Stimulated activated CD8-positive, alpha-beta memory T cell treated with anti-CD3 and anti-CD28 coated beads, Interleukin-7, amount 100 ng/mL, for 48 hours (primary cell): Measurements from ENCODE around the gene STRA6.

Experiments
- DNase-seq, 2 donors: peaks; one replicate each; pipeline ENCODE4 v3.0.0-alpha.2; 2020; ENCODE audit warnings: low read depth in 1 of 2; ENCODE audit errors: extremely low read depth in 1 of 2

The STRA6 gene

DNA sequence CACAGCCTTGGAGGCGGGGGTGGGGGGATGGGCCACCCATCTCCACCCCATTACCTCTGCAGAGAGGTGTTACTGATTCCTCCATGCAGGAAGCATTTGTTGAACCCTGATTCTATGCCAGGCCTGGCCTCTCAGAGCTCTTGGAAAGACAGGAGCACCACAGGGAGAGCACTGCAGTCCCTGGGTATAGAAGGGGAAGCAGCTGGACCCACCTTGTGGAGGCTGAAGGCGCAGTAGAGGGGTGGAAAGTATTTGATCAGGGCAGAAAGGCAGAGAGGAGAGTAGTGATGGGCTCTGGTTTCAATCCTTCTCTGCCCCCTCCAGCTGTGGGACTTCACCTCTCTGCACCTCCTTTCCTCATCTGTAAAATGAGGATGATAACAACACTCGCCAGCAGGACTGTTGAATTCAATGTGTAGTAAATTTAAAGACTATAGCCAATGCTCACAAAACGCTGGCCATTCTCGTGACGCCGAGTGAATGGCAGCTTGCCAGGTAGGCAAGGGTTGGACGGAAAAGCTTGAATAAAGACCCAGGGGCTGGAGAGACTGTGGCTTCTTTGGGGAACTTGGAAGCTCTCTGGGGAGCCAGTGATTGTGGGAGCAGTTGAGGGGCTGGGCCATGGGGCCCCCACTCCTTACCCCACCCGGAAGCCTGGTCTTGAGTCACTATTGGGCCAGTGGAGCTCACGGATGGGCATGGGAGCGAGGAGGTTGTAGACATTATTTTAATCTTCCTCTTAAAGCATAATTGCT is 25.6 kb upstream of the STRA6 start:
- no peak for DNase-seq

DNA sequence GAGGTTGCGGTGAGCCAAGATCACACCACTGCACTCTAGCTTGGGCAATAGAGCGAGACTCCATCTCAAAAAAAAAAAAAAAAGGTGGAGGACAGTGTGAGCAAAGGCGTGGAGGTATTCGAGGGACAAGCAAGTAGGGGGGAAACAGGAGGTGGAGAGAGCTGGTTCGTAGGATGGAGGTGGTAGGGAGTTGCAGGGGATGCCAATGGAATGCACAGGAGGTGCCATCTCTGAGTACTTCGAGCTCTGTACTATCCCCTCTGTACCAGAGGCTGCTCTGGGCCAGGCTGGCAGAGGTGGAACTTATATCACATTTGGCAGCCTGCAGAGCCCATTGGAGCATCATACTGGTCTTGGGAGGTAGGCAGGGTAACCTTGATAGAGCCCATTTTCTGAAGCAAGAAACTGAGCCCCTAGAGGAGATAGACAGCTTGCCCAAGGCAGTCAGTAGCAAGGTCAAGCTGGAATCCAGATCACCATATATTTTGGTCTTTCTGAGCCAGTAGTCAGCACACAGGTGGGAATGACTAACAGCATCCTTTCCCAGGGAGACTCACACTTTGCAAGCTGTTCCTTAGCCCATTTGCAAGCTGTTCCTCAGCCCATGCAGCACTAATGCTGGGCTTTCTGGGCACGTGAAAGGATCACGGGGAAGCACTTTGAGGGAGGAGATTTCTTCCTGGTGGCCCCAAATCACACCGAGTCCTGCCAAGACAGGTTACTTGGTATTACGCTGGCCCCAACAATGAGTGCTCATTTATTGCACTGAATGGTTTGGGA is 24.4 kb upstream of the STRA6 start:
- DNase-seq: no peak

DNA sequence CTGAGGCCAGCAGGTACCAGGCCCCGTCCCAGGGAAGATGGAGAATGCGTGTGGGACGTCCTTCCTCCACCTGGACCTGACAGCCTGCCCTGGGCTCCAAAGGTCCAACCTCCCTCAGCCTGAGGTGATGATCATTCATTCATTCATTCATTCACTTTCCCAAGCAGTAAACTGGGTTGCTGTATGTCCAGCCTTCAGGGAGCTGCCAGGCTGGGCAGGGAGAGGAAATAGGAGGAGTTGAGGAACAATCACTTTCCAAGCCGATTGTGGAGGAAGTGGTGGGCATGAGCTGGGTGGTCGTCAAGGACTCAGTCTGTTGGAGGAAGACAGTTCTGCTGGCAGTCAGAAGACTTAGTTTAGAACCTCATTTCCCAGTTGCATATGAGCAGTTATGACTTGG is 23.3 kb upstream of the STRA6 start:
- no peak for DNase-seq

DNA sequence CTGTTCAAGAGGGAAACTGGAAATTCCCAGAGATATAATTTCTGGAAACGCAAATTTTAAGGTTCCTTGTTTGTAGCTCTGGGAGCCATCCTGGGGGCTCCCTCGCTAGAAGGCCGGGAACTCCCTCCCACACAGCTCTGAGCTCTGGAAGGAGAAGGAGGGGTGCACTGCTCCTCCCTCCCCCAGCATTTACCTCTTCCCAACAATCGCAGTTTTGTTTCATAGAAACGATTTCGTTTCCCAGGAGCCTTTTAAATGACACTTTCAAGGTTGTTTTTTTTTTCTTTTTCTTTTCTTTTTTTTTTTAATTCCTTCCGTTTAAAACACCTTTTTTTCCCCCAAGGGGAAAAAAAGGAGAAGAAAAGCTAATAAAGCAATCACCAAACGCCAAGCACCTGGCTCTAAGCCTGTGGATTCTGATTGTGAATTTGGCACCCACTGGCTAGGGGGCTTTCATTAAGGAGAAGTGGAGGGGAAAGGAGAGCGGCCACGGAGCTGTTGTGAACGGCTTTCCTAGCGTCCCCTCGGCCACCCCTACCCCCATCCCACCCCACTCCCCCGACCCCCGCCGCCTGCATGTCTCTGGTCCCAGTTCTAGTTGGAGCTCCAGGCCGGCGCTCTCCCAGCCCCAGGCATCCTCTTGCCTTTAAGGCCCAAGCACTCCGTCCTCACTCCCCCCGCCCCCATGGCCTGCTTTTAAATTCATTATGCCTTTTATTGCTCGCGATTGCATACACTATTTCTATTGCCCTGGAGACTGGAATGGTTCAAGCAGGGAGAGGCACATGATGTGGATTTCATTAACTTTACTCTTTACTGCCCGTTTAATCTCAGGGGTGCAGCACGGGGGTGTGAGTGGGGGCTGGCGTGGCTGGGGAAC is 19.9 kb upstream of the STRA6 start:
- DNase-seq: no peak

DNA sequence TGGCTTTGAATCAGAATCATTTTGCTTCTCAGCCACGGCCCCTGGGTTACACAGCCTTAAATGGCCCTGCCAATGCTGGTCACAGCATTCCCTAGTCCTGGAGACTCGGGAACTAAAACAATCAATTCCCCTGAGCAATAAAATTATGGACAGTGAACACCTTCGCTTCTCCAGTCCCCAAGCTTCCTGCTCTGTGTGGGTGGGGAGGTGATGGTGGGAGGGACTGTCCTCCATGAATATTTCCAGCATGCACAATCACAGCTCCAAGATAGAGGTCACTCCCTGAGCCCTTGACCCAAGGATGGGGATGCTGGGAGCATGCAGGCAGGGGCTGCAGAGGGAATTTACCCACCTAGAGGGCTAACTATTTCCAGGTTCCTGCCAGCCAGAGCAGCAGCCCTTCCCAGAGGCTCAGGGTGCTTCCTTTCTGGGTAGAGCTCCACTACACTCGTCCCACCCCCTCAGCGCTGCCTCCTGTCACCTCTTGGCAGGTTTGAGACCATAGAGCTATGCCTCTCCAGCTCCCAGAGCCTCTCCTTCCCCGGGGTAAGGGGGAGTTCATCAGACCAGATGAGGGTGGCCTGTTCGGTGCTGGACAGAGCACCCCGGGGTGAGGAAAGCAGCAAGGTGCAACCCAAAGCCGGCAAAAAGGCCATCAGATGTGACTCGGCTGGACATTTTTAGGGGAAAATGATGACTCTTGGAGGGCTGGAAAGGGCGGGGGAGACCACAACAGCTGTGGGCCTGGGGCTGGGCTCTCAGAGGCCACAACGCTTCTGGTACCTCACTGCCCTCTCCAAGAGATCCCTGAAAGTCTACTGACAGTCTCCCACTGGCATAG is 19.0 kb upstream of the STRA6 start:
- no peak for DNase-seq

DNA sequence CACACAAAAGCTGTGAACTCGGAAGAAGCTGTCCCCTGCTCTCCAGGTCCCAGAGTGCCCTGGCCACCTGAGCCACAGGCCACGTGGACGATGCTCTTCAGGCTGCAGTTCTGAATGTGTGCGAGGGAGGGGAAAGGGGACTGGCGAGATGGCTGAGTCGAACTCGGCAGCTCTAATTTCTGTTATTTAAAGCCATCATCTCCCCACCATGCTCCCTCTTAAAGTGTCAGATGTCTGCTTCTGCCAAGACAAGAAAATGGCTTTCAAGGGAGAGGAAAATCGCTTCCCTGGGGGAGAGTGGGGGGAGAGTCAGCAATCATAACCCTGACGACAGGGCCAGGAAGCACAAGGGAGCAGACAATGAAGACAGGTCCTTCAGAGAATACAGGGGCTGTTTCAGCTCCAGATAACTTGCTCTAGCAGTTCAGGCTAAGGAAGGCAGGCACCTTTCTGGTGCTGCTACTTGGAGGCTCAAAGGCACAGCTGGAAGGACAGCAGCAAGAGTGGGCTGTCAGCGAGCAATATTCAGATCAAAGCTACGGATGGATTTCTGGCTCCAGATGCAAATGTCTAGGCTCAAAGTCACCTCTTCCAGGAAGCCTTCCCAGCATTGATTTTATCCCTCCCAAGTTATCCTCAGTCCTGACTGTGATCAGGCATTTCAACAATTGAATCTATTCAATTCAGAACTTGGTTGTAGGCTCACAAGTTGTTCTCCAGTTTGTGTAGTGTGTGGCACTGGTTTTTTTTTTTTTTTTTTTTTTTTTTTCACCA is 18.1 kb upstream of the STRA6 start:
- no peak for DNase-seq

DNA sequence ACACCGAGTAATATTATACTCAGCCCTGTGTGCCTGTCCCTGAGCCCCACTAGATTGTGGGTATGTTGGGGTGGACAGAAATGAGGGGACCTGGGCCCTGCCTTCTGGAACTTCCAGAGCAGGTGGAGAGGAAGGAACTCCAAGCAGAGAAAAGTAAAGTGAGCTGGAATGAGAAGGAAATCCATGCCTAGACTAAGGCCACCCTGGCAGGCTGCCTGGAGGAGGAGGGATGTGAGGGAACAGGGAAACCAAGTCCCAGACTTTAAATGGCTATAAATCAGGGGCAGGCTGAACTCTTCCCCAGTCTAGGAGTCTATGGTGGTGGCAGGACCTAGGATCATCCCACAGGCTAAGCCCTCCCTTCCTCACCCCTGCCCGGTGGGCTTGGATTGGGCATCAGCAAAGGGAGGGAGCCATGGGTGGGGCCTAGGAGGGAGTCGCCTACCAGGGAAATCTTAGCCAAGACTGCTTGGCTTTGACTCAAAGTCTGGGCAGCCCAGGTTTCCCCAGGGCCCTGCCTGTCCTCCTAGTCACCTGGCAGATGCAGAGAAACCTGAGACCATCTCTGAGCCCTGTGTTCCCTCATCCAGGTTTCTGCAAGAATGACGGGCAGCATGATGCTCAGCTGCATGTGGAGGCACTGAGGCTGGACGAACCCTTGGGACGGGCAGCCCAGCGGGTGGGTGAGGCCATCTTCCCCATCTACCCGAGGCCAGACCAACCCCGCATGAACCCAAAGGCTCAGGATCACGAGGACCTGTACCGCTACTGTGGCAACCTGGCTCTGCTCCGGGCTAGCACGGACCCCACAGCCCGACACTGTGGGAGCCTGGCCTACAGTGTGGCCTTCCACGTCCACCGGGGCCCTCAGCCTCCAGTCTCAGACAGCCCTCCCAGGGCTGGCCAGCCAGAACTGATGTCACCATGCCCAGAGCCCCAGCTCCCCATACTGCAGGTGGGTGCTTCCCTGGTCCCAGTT is 15.6 kb upstream of the STRA6 start:
- no peak for DNase-seq

DNA sequence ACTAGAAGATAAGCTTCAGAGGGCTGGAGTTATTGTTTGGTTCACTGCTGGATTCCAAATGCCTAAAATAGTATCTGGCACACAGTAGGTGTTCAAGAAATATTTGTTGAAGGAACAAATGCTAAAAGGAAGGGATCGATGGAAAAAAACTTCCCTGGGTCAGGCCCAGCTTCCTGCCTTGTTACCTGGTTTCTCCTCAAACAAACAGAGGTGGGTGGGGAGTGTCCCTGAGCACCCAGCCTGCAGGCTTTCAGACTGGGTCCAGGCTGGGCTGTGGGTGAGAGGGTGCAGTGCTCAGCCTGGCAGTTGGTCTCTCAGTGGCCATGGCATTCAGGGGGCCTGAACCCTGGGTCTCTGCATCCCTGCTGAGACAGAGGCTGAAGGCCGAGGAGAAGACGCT is 14.4 kb upstream of the STRA6 start:
- DNase-seq: no peak

DNA sequence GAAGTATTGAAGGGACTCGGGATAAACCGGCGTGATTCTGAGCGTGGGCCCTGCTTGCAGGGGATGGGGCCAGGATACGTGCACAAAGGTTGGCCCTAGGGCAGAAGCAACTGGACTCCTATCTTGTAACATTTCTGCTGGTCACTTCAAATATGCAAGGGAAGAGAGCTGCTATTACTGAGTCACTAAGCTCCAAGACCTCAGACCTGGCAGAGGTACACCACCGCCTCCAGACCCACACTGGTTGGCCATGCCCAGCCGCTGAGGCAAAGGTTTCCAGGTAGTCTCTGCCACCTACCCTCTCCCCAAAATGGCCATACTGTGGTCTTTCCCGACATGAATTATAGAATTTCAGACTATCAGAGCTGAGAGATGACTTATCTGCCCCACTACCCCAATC is 13.4 kb upstream of the STRA6 start:
- DNase-seq: no peak

DNA sequence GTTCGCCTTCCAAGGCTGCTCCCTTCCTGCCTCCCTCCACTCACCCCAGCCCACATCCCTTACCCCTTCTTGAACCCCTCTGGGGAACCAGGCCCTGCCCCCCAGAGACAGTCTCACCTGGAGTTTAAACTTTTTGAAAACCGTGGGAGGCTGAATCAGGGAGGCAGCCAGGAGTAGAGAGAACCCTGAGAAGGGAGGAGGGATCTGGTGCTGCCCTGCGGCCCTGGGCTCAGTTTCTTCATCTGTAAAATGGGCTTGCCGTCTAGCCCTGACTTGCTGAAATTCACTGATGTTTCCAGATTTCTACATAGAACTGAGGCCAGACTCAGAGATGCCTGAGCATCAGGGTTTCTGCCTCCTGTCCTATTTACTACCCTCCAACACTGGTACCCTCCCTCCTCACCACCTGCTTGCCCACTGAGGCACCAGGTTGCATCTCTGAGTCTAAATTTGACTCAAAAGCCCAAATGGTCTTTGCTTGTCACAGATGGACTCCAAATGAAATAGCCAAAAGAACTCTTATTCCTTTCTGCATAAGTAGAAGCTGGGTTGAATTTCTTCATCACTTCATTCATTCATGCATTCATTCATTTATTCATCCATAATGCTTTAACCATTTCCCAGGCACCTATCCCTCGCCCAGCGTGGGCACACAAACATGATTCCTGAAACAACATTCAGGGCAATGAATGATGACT is 11.9 kb upstream of the STRA6 start:
- no peak for DNase-seq

DNA sequence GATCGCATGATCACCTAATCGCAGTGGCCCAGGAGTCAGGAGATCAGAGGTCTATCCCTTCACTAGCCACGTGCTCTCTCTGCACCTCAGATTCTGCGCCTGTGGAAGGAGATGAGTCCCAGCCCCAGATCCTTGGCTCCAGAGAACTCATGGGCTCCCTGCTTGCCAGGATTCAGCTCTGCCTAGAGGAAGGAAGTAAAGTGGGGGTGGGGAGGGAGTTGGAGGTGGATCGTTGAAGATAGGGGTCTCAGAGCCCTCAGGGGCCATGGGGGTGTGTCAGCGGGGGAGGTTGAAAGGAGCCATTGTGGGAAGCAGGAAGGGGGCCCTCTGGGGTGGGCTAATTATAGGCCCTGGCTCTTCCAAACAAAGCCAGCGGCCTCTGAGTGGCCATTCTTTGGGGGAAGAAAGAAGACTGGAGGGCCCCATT is 11.3 kb upstream of the STRA6 start:
- no peak for DNase-seq

DNA sequence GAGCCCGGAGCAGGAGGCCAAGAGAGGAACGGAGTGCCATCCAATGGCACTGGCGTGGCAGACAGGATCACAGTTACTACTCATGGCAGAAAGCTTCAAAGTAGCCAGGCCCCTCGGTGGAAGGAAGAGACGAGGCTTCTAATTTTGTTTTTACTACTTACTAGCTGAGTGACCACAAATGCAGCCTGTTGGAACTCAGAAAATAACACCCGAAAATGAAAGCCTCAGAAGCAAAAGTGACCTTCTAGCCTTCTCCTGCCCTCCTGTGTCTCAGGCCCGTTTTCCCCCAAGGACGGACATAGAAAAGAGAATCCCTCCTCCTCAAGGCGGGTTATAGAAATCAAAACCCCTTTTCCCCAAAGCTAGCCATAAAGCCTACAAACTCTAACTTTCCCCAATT is 9.9 kb upstream of the STRA6 start:
- no peak for DNase-seq

DNA sequence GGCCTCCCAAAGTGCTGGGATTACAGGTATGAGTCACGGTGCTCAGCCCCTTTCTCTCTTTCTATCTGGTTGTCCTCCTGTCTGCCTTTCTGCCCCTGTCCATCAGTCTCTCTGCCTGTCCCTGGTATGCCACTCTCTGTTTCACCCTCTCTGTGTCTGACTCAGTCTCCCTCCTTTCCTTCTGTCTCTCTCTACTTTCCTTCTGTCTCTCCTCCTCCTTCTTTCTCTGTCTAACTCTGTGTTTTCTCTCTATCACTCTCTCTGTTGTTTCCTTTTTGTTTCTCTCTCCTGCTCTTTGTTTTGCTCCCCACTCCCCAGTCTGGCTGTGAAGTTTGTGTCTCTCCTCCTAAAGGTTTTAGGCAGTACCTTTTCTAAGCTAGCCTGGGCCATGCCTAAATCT is 9.1 kb upstream of the STRA6 start:
- no peak for DNase-seq

DNA sequence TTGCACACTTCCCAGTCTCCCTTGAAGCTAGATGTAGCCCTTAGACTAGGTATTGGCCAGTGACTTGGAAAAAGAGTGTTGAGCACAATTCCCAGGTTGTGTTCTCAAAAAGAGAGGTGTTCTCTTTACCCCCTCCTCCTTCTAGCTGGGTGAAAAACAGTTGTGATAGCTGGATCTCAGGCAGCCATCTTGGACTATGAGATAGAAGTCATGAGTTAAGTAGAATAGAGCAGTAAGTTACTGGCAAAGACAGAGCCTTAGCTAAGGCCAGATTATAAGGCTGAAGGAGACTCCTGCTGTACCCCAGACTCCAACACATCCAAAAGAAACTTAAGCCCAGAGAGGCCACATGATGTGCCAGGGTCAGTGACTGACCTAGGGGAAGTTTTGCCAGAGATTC is 8.1 kb upstream of the STRA6 start:
- DNase-seq: no peak

DNA sequence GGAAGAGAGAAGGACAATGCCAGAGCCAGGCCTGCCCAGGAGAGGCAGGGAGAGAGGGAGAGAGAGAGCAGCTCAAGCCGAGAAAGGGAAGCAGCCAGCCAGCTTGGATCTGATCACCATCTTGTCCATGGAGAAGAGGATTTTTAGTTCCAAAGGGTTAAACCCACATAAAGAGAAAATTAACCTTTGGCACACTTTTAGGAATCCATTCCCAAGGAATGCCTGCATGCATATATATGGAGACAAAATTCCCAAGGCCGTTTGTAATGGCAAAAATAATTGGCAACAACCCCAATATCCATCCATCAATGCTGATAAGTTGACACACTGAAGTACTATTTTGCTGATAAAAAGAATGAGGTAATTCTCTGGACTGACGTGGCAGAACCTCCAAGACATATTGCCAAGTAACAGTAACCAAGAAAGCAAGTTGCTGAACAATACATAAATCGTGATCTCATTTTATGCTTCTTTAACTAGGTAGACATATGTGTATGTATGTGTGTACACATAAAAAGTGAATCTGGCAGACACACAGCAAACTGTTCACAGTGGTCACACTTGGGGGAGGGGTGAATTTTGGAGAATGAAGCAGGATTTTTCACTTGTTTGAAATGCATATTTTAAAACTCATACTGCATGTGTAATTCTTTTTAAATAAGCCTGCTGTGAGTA is 7.5 kb upstream of the STRA6 start:
- no peak for DNase-seq

DNA sequence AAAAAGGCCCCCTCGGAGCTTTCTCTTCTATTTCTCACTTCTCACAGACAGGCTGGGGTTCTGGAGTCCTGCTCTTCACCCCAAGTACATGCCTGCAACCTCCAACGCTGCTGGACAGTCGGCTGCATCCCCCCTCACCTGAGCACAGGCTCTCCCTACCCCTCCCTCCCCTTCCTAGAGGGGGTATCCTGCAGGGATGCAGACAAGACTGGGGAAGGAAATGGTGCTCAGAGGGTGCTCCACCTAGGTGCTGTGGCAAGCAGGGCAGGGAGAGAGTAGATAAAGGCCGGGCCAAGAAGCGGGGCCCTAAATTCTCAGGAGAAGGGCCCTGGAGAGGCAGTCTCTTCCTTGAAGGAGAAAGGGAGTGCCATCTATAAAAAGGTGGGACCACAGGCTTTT is 7.0 kb upstream of the STRA6 start:
- DNase-seq: no peak

DNA sequence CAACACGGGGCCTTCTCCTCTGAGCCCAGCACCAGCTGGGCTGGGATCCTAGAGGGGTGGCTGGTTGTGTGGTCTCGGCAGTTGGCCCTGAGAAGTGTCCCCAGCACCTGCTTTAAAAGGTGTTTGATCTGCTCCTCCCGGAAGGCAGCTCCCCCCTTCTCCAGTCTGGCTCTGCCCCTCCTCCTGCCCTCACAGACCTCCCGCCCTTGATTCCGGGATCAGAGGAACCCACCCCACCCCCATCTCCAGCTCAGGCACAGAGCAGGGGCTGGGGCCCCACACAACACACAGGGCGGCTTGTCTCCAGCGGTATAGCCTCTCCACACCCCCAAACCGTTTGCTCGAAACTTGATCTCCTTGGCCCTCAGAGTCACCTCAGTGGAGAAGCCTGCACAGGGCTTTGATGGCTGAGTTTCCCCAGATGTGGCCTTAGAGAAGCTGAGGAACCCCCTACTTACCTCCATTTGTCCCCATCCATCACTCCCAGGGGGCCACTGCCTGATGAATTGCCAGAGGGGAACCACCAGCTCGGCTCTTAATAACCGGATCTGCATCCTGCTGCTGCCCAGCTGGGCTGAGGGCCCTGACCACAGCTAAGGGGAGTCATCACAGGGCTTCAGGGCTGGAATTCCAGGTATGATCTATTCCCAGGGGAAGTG is 6.4 kb upstream of the STRA6 start:
- no peak for DNase-seq
